CD4-positive, CD25-positive, alpha-beta regulatory T cell (primary cell): ENCODE results near the gene DBT. TPM values are rescaled to one million over a fixed set of nuclear protein-coding genes. Genes with fewer than 3 reads are reported as not detected.

Source experiments
- ATAC-seq, 2 donors: fragments of 150-1000 bp; cut with Tn5 transposase; one replicate each; pipeline ENCODE4 v1.10.0; 2021; ENCODE audit warnings: low read depth in 2 of 2, moderate number of reproducible peaks in 2 of 2, moderate library complexity in 1 of 2
- DNase-seq, 3 donors: peaks; one replicate each; pipeline versions ENCODE4 v3.0.0 to v3.0.0-alpha.2; 2012 to 2022; ENCODE audit warnings: mixed read lengths in 1 of 3
- H3K27ac ChIP-seq: one replicate; pipeline ENCODE4 v1.7.0; 2013; ENCODE audit warnings: mild to moderate bottlenecking, low read length; ENCODE audit not compliant: insufficient read depth, poor library complexity, severe bottlenecking
- H3K27me3 ChIP-seq: one replicate; pipeline ENCODE4 v1.7.0; 2013; ENCODE audit warnings: low read length; ENCODE audit not compliant: control insufficient read depth, insufficient read depth
- H3K36me3 ChIP-seq: one replicate; pipeline ENCODE4 v1.7.0; 2013; ENCODE audit warnings: mild to moderate bottlenecking, low read length, moderate library complexity; ENCODE audit not compliant: control insufficient read depth, insufficient read depth
- H3K4me1 ChIP-seq: 2 replicates; pipeline ENCODE4 v1.7.0; 2013; ENCODE audit warnings: mild to moderate bottlenecking, low read length; ENCODE audit not compliant: insufficient read depth, control insufficient read depth, poor library complexity, severe bottlenecking
- H3K4me3 ChIP-seq: one replicate; pipeline ENCODE4 v1.7.0; 2013; ENCODE audit warnings: low read depth, mild to moderate bottlenecking, low read length, moderate library complexity
- H3K9me3 ChIP-seq, 2 experiments: 1 replicate in 1 of 2; 2 replicates in 1 of 2; pipeline ENCODE4 v1.7.0; 2013; ENCODE audit warnings: low read length in 2 of 2, mild to moderate bottlenecking in 1 of 2, moderate library complexity in 1 of 2; ENCODE audit not compliant: control insufficient read depth in 2 of 2
- H3K27ac Mint-ChIP-seq, 3 donors: one replicate each; pipeline ENCODE4 v1.8.0; 2020 to 2022; ENCODE audit warnings: mild to moderate bottlenecking in 3 of 3, mixed read lengths in 3 of 3, moderate library complexity in 2 of 3
- H3K27me3 Mint-ChIP-seq: one replicate; pipeline ENCODE4 v1.8.0; 2022; ENCODE audit warnings: mild to moderate bottlenecking, mixed read lengths
- H3K36me3 Mint-ChIP-seq: one replicate; pipeline ENCODE4 v1.8.0; 2020; ENCODE audit warnings: mixed read lengths
- H3K4me1 Mint-ChIP-seq, 4 donors: one replicate each; pipeline ENCODE4 v1.8.0; 2020 to 2022; ENCODE audit warnings: mixed read lengths in 4 of 4, mild to moderate bottlenecking in 1 of 4
- H3K4me3 Mint-ChIP-seq, 4 donors: one replicate each; pipeline ENCODE4 v1.8.0; 2020 to 2022; ENCODE audit warnings: mild to moderate bottlenecking in 4 of 4, mixed read lengths in 4 of 4, moderate library complexity in 3 of 4
- H3K9me3 Mint-ChIP-seq, 7 donors: one replicate each; pipeline ENCODE4 v1.8.0; 2020 to 2022; ENCODE audit warnings: mixed read lengths in 7 of 7, mild to moderate bottlenecking in 3 of 7, moderate library complexity in 2 of 7
- polyA plus RNA-seq, 4 donors: library from polyadenylated mRNA; unstranded; fragments of 300-500 nt; fragmentation: Illumina TruSeq; gene quantifications; one replicate each; pipeline ENCODE4 v1.2.3, GENCODE V29; 2021
- total RNA-seq: library from RNA; stranded (reverse); gene quantifications from one replicate; pipeline ENCODE4 v1.2.3, GENCODE V29; 2022

The DBT gene
- total and polyA plus RNA-seq, 5 donors from 2014 or later: 3.4 to 10.0 (median 5.5) TPM

DNA sequence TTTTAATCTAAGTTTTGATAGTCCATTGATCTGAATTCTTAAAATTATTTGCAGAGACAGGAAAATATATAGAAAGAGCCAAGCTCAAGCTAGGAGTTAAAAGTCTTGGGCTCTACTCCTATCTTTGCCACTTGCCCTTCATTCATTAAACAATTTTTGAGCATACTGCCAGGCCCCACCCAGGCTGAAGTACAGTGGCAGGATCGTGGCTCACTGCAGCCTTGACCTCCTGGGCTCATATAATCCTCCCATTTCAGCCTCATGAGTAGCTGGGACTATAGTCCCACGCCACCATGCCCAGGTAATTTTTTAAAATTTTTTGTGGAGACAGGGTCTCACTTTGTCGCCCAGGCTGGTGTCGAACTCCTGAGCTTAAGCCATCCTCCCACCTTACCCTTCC is 108.4 kb downstream of the DBT start:
- Mint-ChIP-seq H3K4me3 (no peak overlapping the region), H3K9me3 (no peaks in the 10 kb centered on the region), H3K27ac (no peak overlapping the region), H3K36me3 (peaks cover 44% of the 10 kb centered on the region), H3K27me3 (no peaks in the 10 kb centered on the region), H3K4me1 (peaks cover 7 to 19% (median 8%) of the 10 kb centered on the region in 4 donors)
- Histone ChIP-seq H3K36me3 (peaks cover 91% of the 10 kb centered on the region), H3K4me3 (no peak overlapping the region), H3K27ac (no peak overlapping the region), H3K27me3 (no peaks in the 10 kb centered on the region), H3K4me1 (no peaks in the 10 kb centered on the region), H3K9me3 (no peaks in the 10 kb centered on the region)
- ATAC-seq (no peak), DNase-seq (no peak)

DNA sequence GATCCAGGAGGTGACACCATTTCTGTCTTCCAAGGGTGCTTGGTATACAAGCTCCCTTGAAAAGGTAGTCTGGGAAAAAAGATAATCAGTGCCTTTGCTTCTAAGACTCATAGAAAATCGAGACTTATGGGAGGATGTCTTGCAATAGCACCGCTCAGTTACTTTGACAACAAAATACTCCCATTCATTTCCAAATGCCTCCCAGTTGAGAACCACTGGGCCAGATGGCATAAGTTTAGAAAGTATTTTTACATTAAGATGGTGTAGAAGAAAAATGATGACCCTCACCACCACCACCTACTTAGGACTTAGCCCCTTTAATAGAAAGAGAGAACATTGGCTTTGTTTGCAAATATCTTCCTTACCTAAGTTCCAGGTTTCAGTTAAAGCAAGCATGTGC is 112.0 kb downstream of the DBT start:
- H3K4me3 ChIP-seq: no peak overlapping the region
- peaks cover 30% of the 10 kb centered on the region for H3K36me3 Mint-ChIP-seq
- no peak overlapping the region for H3K27ac ChIP-seq
- H3K4me1 ChIP-seq: peaks cover 17% of the 10 kb centered on the region
- H3K9me3 Mint-ChIP-seq: no peaks in the 10 kb centered on the region
- no peak overlapping the region for H3K4me3 Mint-ChIP-seq
- H3K4me1 Mint-ChIP-seq: peaks cover 22 to 38% (median 26%) of the 10 kb centered on the region in 4 donors
- no peaks in the 10 kb centered on the region for H3K9me3 ChIP-seq
- no peaks in the 10 kb centered on the region for H3K27me3 ChIP-seq
- no peak overlapping the region for H3K27ac Mint-ChIP-seq
- H3K27me3 Mint-ChIP-seq: no peaks in the 10 kb centered on the region
- ATAC-seq (no peak), DNase-seq (no peak)
- peaks cover 56% of the 10 kb centered on the region for H3K36me3 ChIP-seq

Other genes starting within 250 kb of the DBT start
- gene SASS6, start 116.9 kb downstream of the DBT start, total RNA-seq: 3.2 TPM
- 1 to 10 TPM; 1.3 to 3.2 (median 2.5) TPM for gene SASS6, start 116.9 kb downstream of the DBT start, polyA plus RNA-seq
- 12.2 TPM for gene TRMT13, start 116.7 kb downstream of the DBT start, total RNA-seq
- 10 to 100 TPM in 1 of 4 donors, 1 to 10 TPM in 3; 7.5 to 11.4 (median 8.8) TPM for gene TRMT13, start 116.7 kb downstream of the DBT start, polyA plus RNA-seq
- 1.6 TPM for gene LRRC39, start 71.6 kb downstream of the DBT start, total RNA-seq
- not detected for gene LRRC39, start 71.6 kb downstream of the DBT start, polyA plus RNA-seq
- 49.9 TPM for gene RTCA, start 16.4 kb upstream of the DBT start, total RNA-seq
- 10 to 100 TPM; 25.9 to 37.5 (median 29.6) TPM for gene RTCA, start 16.4 kb upstream of the DBT start, polyA plus RNA-seq
- gene CDC14A, start 102.7 kb upstream of the DBT start, total RNA-seq: 155 TPM
- gene CDC14A, start 102.7 kb upstream of the DBT start, polyA plus RNA-seq: 10 to 100 TPM; 33.8 to 40.2 (median 36.3) TPM